Prostate gland (tissue), 2 donors: ENCODE results near the gene TRUB1.

ENCODE experiments used
- CTCF ChIP-seq, 4 experiments: fragments of 200-600 bp in 2 of 4; fragments of 450-650 bp in 2 of 4; sonication (generic) in 2 of 4; IDR thresholded peaks; 1 replicate in 3 of 4; 2 replicates in 1 of 4; pipeline ENCODE4 v1.5.1; 2016 to 2019; ENCODE audit warnings: antibody characterized with exemption in 4 of 4, mild to moderate bottlenecking in 2 of 4, moderate library complexity in 2 of 4
- POLR2A ChIP-seq: fragments of 450-650 bp; IDR thresholded peaks from one replicate; pipeline ENCODE4 v1.6.1; 2016; ENCODE audit warnings: antibody characterized with exemption, mild to moderate bottlenecking
- POLR2AphosphoS5 ChIP-seq: sonication (generic); formaldehyde crosslinking; IDR thresholded peaks from one replicate; pipeline ENCODE4 v1.6.1; 2017; ENCODE audit warnings: antibody characterized with exemption

- no peak for TF ChIP-seq POLR2A
- TF ChIP-seq CTCF (IDR thresholded peaks at IDR 0.05), result no peak
- TF ChIP-seq POLR2AphosphoS5, result no peak
These were observed 20.5 kb upstream of the TRUB1 start for GRCh38 chr10:114917459-114917858.
